GM21447 (cell line): Measurements from ENCODE around the gene RGS19.

Experiments
- ATAC-seq: cut with Tn5 transposase; IDR thresholded peaks from one replicate; pipeline ENCODE4 v1.9.1; 2021; ENCODE audit not compliant: unreplicated experiment

RGS19 gene

GRCh38 chr20:64037498-64038213 is 41.7 kb downstream of the RGS19 start:
- no peak for ATAC-seq

- ATAC-seq, result no peak
These were observed 42.2 kb downstream of the RGS19 start for GRCh38 chr20:64037199-64037497.

- ATAC-seq, result no peak
These were observed 42.7 kb downstream of the RGS19 start for GRCh38 chr20:64036346-64037198.

GRCh38 chr20:64035933-64036345 is 43.4 kb downstream of the RGS19 start, which contains the start of gene C20orf204:
C20orf204 (plus strand) TSS chr20:64036182; CDS start chr20:64036324, 142 bp downstream.
- ATAC-seq, result no peak

- no peak for ATAC-seq
These were observed 44.0 kb downstream of the RGS19 start for GRCh38 chr20:64035066-64035932.

GRCh38 chr20:64033981-64034493 is 45.3 kb downstream of the RGS19 start:
- no peak for ATAC-seq

DNA sequence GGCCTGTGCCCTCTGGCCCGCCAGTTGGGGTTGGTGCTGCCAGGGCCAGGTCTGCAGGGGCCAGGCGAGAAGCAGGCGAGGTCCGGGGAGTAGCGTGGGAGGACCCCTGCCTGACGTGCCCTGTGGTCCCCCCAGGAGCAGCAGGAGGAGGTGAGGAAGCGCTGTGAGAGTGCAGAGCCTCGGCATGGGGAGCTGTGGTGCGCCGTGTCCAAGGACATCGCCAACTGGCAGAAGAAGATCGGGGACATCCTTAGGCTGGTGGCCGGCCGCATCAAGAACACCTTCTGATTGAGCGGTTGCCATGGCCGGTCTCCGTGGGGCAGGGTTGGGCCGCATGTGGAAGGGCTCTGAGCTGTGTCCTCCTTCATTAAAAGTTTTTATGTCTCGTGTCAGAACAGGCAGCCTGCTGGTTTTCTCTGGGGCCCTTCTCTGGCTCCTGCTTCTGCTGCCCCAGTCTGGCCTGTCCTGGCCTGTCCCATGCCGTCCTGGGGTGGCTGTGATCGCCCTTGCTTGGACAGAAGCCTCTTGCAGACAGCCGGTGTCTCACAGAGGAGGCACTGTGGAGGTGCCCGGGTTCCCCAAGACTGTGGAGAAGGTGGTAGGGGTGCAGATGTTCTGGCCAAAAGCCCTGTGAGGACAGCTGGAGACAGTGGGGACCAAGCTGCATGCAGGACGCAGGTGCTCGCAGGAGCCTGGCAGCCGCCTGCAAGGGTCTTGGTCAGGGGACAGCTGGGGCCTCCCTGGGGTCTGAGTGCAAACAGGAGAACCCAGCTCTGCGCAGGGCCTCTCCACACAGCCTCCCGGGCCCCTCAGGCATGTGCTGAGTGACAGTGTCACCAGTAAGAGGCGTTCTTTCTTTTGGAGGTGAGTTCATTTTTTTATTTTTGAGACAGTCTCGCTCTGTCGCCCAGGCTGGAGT is 46.4 kb downstream of the RGS19 start:
- no peak for ATAC-seq

GRCh38 chr20:64031822-64032314 is 47.5 kb downstream of the RGS19 start:
- ATAC-seq, result no peak

DNA sequence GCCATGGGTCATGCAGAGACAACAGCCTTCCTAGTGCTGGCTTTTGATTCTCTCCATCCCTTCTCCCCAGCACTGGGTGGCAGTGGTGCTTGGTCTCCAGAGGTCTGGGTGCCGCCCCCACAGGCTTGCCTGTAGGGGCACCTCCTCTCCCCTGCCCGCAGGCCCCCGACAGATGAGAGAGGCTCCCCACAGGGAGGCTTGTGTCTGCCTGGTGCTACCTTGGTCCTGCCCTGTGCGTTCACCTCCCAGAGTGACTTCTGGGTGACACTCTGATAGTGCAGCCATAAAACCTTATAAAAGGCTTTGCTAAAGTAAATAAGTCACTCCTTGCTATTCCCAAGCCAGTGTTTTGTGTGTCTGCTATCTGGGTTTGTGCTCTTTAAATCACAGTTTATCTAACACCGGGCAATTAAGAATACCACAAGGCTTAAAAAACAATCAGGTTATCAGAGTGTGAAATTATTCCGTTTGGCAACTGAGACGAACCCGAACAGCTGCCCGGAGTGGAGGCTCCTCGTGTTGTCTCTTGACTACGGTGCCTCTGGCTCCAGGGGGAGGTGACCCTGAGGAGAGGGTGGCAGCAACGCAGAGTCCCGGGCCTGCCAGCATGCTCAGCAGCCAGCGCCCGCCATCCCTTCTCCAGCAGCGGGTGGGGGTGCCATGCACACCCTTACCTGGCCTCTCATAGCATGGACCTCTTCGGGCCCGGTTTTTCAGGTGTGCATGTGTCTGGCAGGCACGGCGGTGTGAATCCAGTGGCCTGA is 48.8 kb downstream of the RGS19 start:
- ATAC-seq, result no peak

- no peak for ATAC-seq
These were observed 49.8 kb downstream of the RGS19 start for GRCh38 chr20:64029293-64030117.

GRCh38 chr20:64027981-64028685 is 51.2 kb downstream of the RGS19 start:
- ATAC-seq, result no peak

DNA sequence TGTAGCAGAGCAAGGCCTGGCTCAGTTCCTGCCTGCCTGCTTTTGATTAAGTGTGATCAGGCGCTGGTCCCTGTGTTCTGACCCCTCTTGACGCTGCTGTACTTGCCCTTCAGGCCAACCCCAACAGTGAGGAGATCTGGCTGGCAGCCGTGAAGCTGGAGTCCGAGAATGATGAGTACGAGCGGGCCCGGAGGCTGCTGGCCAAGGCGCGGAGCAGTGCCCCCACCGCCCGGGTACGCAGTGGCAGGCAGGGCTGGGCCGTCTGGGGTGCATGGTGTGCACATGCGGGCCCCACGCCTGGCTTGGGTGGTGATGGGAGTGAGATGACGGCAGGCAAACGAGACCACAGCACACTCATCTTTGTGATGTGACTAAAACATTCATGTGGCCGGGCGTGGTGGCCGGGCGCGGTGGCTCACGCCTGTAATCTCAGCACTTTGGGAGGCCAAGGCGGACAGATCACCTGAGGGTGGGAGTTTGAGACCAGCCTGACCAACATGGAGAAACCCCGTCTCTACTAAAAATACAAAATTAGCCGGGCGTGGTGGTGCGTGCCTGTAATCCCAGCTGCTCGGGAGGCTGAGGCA is 53.4 kb downstream of the RGS19 start:
- ATAC-seq, result no peak

GRCh38 chr20:64025101-64025825 is 54.1 kb downstream of the RGS19 start:
- no peak for ATAC-seq

DNA sequence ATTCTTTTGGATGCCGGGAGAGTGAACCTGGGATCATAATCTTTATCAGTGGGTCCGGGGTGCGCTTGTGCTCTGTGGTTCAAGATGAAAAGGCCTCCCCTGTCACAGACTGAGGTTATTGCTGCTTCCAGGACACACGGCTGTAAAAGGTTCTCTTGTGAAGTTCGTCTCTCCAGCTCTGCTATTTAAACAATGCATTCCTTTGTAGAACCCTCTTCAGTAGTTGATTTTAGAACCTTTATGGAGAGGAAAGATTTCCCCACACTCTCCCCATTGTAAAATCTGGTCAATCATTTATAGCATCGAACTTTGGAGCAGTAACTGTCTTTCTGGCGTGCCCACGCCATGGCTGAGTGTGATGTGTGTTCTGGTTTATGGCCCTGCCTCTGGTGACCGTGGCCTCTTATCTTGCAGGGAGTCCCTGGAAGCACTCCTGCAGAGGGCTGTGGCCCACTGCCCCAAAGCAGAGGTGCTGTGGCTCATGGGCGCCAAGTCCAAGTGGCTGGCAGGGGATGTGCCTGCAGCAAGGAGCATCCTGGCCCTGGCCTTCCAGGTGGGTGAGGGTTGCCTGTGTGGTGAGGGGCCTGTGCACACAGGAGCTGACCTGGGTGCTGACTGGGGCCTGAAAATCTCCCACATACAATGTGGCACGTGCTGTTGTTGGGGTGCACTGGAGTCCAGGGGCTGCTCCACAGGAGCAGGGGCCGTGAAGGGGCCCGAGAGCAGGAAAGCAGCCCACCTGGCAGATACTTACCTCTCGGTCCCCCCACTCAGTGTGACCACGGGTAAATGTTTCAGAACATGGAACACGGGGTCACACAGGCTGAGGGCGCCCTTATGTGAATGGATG is 55.0 kb downstream of the RGS19 start:
- ATAC-seq, result no peak

- no peak for ATAC-seq
These were observed 55.8 kb downstream of the RGS19 start for GRCh38 chr20:64023361-64024140.
